IPS-18c (cell line): ENCODE data around the gene RGSL1.

Experiments used
- H3K4me3 ChIP-seq: 2 replicates; pipeline ENCODE4 v1.7.0; 2013; ENCODE audit warnings: low read depth, mild to moderate bottlenecking, low read length, moderate library complexity; ENCODE audit not compliant: insufficient read depth
- H3K9me3 ChIP-seq: one replicate; pipeline ENCODE4 v1.6.1; 2013; ENCODE audit warnings: mild to moderate bottlenecking, low read length, moderate library complexity; ENCODE audit not compliant: control insufficient read depth, insufficient read depth

RGSL1 gene

DNA sequence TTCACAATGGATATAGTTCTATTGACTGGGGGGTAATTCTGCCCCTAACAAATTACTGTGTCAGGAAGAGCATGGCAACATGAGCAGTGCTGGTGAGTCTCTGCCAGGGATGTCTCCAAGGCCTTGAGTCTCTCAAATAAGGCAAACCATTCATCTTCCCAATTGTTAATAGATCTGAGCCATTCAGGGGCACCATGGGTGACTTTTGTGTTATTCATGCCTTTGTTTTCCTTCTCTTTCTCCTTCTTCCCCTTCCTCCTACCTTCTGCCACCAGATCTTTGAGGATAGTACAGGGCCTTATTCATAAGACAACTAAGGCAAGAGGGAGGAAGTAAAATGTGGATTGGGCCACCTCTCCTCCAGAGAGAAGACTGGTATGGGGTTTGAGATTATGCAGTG lies at the start of gene RGSL1:
Gene RGSL1, plus strand, starts transcription at position 60 of the 400 bp plus-strand sequence. Its CDS starts 20 bp downstream, at position 80.
- H3K9me3 ChIP-seq, result no peaks in the 10 kb centered on the region

DNA sequence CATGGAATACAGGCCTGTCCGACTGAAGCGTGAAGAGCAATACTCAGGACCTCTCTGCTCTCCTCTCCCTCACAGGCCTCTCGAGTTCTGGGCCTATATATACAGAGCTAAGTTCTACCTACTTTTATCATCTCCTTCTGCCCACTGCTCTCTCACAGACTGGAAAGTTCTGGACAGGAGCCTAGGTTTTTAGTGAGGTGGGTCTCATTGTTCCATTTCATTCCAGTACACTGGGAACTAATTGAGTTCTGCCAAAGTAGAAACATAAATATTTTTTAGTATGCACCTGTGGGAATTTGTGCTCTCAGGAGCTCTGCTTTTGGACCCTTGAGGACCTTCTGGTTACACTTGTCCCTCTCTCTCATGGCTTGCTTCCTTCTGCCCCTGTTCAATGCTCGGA lies 49.4 kb upstream of the RGSL1 start, which contains the start of gene TEDDM1:
Gene TEDDM1, minus strand, starts transcription at position 101 of the 400 bp plus-strand sequence. CDS start 182 bp downstream, outside the sequence.
- Histone ChIP-seq H3K4me3 (no peak within 1 kb of the TSS), H3K9me3 (no peaks in the 10 kb centered on the region)

More for the DNA sequence above, at the start of gene RGSL1:
- no peak within 1 kb of the TSS for H3K4me3 ChIP-seq

DNA sequence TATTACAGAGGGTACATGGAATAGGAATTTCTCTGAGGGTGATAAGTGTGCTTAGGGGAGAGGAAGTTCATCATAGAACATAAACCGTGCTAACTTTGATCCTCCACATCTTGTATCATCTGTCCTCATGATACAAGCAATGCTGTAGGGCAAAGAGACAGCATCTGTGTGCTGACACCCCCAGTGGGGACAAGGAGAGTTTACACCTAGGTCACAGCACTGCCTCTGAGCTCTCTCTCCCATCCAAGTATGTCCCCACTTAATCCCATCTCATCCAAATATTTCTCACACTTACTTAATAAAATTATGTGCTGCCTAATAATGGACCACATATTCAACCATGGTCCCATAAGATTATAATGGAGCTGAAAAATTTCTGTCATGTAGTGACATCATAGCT lies 45.2 kb upstream of the RGSL1 start:
- Histone ChIP-seq H3K9me3 (no peaks in the 10 kb centered on the region), H3K4me3 (no peak overlapping the region)

DNA sequence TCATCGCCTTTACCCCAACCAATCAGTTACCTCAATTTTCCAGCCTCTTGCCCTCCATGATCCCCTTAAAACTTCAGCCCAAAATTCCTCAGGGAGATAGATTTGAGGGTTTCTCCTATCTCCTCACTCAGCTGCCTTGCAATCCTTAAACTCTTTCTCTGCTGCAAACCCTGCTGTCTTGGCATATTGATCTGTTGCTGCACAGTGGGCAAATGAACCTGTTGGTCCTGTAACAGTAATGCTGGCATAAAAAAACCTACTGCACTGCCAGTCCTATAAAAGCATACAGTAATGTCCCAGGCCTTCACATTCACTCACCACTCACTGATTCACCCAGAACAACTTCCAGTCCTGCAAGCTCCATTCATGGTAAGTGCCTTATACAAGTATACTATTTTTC lies 44.4 kb upstream of the RGSL1 start:
- Histone ChIP-seq H3K9me3 (no peaks in the 10 kb centered on the region), H3K4me3 (no peak overlapping the region)

DNA sequence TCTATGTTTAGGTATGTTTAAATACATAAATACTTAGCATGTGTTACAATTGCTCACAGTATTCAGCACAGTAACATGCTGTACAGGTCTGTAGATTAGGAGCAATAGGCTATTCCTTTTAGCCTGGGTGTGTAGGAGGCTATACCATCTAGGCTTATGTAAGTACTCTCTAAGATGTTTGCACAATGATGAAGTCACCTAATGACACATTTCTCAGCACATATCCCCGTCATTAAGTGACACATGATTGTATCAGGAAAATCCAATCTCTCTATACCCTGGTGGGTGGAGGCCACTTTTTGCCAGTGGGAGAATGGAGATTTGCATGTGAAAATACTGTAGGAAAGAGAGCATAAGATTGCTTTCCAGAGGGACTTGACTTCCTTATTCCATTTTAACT lies 43.9 kb upstream of the RGSL1 start:
- no peak overlapping the region for H3K4me3 ChIP-seq
- no peaks in the 10 kb centered on the region for H3K9me3 ChIP-seq

DNA sequence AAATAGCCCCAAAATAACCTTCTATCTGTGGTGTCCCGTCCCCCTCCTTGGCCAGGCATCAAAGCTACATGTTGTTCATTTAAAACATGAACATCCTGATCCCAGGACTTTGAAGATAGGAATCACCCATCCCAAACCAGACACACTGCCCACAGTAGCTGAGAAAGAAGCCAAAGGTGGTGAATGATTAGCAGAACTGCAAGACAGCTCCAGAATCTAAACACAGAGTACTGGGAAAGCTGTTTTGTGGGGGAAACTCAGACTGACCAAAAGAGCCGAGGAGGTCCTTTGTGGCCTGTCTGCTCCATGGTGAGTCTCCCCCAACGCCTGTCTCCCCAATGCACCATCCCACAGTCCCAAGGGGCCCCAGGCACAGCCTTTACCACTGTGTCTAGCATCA lies 42.2 kb upstream of the RGSL1 start:
- Histone ChIP-seq H3K4me3 (no peak overlapping the region), H3K9me3 (no peaks in the 10 kb centered on the region)

DNA sequence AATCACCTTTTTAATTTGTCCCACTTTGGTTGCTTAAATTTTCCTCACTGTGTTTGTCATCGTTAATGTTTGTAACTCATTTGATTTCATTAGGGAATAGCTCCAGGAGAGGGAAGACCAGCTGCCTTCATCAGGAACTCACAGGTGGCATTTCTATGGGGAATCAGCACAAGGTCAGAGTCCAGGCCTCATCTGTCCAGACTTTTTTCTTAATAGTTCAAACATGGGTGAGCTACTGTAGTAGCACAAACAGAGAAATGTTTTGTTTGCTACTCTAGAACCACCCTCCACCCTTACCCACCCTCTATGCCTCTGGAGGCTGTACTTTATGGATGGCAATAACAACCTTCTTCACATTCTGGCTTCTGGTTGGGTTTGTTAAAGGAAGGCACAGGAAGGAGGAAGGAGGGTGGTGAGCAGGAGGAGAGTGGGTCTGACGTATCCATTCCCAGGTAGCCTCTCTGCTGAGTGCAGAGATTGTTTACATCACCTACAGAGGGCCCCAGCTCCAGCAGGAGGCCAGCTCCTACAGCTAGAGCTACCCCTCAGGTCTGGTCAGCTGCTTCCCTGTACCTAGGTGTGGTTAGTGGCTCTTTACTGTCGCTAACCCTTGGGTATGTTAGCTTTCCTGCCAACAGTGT lies 41.4 kb upstream of the RGSL1 start:
- no peaks in the 10 kb centered on the region for H3K9me3 ChIP-seq

DNA sequence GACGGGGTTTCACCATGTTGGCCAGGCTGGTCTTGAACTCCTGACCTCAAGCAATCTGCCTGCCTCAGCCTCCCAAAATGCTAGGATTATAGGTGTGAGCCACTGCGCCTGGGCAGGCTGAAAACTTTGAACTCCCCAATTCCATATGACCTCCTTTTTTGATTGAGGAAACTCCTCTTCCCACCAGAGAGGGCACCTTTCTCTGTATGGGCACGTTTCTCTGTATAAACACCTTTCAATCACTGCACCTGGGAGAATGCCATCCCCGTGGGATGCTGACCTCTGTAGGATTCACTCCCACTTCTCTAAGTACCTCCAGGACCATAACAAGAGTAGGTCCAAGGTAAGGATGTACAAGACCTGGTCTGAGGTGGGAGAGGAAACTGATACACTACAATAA lies 39.8 kb upstream of the RGSL1 start:
- Histone ChIP-seq H3K4me3 (no peak overlapping the region), H3K9me3 (no peaks in the 10 kb centered on the region)

More for the DNA sequence above, 41.4 kb upstream of the RGSL1 start:
- no peak overlapping the region for H3K4me3 ChIP-seq

DNA sequence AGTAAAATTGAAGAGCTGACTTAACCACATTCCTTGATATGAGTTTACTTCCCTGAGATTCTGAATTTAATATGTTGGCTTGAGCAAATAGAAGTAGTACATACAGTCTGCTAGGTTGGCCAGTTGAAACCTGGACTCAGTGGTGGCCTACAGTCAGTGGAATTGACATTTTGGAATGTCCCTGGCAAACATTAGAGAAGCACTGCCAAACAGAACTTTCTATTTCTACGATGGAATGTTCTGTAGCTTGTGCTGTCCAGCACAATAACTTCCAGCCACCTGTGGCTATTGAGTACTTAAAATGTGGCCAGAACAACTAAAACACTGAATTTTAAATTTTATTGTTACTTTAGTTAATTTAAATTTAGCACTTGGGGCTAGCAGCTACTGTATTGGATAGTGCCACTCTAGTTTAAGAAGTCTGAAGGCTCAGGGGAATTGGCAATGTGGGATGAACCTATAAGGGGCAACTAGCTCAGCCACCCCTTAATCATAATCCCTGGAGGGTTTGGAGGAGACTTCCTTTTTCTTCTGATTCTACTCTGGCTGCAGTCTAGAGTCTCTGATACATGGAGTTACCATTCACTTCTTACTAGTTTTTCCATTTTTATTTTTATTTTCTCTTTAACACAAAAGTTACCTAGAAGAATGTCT lies 39.2 kb upstream of the RGSL1 start:
- Histone ChIP-seq H3K9me3 (no peaks in the 10 kb centered on the region), H3K4me3 (no peak overlapping the region)

DNA sequence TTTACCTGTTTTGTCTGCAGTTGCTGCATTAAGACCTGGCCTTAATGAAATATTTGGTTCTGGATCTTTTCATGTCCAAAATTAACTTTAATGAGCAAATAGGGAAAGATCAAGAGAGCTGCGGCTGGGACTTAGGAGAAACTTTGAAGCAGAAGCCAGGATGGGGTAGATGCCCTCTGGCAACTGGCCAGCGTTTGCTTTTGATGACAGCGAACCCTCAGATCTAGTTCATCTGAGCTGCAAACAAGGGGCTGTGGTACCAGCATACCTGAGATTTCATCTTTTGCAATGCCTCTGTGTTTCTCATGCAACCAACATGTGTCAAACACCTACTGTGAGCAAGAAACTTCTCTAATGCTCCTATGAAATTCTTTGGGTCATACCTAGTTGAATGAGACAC lies 36.5 kb upstream of the RGSL1 start:
- H3K4me3 ChIP-seq, result no peak overlapping the region
- H3K9me3 ChIP-seq, result no peaks in the 10 kb centered on the region

DNA sequence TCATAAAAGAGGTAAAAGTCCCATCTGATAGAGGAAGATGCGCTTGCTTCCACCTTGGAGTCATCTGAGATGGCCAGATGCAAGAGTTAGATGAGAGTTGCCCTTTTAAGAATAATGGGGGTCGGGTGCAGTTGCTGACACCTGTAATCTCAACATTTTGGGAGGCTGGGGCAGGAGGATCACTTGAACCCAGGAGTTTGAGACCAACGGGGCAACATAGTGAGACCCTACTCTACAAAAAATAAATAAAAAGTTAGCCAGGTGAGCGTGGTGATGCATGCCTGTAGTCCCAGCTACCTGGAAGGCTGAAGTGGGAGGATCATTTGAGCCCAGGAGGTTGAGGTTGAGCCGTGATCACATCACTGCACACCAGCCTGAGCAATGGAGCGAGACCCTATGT lies 36.0 kb upstream of the RGSL1 start:
- Histone ChIP-seq H3K9me3 (no peaks in the 10 kb centered on the region), H3K4me3 (no peak overlapping the region)

DNA sequence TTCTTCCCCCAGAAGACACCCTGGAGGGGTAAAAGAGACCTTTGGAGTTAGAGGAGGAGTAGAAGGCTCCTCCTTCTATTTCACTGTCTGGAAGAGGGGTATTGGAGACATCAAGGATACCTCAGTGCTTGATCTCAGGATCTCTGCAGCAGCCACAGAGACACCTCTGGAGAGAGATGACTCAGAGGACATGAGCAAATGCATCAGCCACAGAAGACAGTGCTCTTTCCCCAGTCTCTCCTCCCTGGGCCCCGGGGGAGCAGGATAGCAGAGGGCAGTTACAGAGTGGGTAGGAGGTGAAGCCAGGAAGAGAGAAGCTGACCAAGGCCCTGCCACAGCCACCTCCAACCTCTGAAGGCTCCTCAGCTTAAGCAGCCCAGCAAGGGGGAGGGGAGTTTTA lies 34.2 kb upstream of the RGSL1 start:
- no peaks in the 10 kb centered on the region for H3K9me3 ChIP-seq
- H3K4me3 ChIP-seq, result no peak overlapping the region

DNA sequence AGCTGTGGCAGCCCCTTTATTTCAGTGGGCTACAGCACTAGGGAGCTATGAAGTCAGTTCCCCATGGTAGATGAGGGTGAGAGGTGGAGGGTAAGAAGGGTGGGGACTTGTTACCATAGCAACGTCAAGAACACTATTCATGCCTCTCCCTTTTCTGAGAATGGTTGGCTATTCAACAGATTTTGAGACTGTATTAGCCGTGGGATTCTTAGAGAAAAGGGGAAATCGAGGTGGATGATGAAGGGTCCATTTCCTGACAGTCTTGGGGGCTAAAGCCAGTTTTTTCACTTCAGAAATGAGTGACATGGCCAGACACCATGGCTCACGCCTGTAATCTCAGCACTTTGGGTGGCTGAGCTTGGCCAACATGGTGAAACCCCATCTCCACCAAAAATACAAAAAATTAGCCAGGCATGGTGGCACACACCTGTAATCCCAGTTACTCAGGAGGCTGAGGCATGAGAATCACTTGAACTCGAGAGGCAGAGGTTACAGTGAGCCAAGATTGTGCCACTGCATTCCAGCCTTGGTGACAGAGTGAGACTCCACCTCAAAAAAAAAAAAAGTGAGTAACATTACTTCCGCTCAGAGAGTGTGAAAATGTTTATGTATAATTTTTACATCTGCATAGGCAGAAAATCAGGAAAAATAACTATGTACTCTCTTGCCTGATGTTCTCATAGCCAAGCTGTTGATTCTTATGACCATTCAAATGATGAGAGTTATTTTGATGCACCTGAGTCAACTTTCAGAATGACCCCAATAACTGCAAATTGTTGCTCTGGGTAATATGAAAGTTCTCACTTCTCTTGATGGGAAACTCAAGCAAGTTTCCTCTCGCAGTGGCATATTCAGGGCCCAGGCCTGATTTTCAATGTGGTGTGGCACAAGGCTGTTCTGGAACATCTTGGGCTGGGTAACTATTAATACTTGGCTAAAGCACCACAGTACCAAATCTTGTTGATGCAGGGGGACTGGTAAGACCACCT lies 23.2 kb upstream of the RGSL1 start:
- H3K4me3 ChIP-seq, result no peak overlapping the region

DNA sequence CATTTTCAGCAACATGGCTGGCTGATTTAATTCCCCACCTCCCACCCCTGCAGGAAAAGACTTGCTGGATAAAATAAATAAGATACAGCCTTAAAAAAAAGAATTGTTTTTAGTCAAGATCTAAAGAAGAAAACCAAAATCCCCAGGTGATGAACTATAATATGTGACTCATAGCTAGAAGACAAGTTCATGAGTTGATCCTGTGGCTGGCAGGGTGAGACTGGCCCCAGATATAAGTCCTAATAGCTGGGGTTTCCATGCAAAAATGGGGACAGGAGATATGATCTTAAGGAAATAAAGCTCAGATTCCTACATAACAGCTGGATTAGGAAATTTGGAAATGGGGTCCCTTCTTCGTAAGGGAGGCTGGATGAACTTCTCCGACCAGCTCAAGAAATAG lies 21.9 kb upstream of the RGSL1 start:
- H3K4me3 ChIP-seq, result no peak overlapping the region
- H3K9me3 ChIP-seq, result no peaks in the 10 kb centered on the region

More for the DNA sequence above, 23.2 kb upstream of the RGSL1 start:
- no peaks in the 10 kb centered on the region for H3K9me3 ChIP-seq

DNA sequence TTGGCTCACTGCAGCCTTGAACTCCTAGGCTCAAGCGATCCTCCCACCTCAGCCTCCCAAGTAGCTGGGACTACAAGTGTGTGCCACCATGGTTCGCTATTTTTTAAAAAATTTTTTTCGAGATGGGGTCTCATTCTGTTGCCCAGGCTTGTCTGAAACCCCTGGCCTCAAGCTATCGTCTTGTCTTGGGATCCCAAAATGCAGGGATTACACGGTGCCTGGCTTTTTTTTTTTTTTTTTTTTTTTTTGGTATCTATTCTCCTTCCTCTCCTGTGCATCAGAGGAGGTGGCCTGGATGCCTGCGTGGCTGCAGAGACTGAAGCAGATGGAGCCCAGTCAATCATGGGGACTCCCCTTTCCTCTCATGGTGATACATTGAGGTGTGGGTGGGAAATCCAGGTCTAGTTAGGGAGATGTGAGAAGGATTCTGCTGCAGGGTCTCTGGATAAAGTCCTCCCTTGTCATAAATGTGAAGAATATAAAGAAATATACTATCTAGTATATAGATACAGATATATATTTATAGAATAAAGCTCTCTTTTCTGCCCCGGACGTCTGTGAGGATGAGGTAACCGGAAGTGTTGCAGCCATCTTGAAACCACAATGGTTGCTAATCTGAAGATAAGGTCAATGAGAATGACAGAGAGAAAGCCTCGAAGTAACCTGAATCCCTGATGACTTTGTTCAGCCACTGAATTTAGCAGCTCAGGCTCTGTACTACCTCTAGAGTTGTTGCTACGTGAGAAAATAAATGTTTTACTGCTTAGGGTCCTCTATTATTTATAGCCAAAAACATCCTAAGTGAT lies 19.5 kb upstream of the RGSL1 start:
- Histone ChIP-seq H3K4me3 (no peak overlapping the region), H3K9me3 (no peaks in the 10 kb centered on the region)

DNA sequence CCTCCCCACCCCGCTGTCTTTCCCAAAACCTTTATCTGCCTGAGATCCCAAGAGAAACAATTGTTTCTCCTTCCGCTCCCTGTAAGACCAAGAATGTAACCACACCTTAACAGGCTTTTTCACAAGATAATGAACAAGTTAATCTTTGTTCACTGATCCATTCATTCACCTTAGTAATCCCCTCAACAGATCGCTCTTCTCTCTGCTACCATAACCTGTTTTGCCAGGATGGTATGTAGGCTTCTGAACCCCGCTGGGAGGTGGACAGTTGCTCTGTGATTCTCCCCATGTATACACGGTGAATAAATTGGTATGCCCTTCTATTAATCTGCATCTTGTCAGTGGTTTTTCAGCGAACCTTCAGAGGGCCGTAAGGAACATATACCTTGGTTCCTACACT lies 18.7 kb upstream of the RGSL1 start:
- no peaks in the 10 kb centered on the region for H3K9me3 ChIP-seq
- H3K4me3 ChIP-seq, result no peak overlapping the region

DNA sequence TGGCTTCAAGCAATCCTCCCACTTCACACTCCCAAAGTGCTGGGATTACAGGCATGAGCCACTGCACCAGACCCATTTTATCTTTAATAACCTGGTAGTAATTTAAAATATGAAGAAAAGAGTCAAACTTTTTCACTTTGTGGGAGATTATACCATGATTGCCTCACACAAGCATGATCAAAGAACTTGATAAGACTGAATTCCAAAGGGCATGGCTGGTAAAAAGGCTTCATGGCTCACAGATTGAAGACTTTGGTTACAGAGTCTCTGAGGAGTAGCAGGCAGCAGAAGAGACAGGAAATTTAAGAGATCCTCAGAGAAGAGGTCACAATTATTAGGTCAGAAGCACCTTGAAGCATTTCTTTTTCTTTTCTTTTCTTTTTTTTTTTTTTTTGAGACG lies 16.4 kb upstream of the RGSL1 start:
- Histone ChIP-seq H3K4me3 (no peak overlapping the region), H3K9me3 (peaks cover 3% of the 10 kb centered on the region)
